Esophagus squamous epithelium (tissue), 4 donors: ENCODE results near the gene LHPP.

Experiments used
- POLR2A ChIP-seq, 4 donors: fragments of 450-650 bp; IDR thresholded peaks; one replicate each; pipeline ENCODE4 v1.6.1; 2017; ENCODE audit warnings: antibody characterized with exemption in 4 of 4, mild to moderate bottlenecking in 4 of 4, moderate library complexity in 3 of 4
- TF ChIP-seq, protein P1 (sequence below), 6 experiments: fragments of 450-650 bp in 4 of 6; fragments of 200-600 bp in 2 of 6; sonication (generic) in 2 of 6; IDR thresholded peaks; one replicate each; pipeline ENCODE4 v1.5.1; 2016 to 2019; ENCODE audit warnings: antibody characterized with exemption in 6 of 6, mild to moderate bottlenecking in 4 of 6, moderate library complexity in 4 of 6

GRCh38 chr10:124574456-124575070, 112.9 kb downstream of the LHPP start:
- TF ChIP-seq, protein P1, sequence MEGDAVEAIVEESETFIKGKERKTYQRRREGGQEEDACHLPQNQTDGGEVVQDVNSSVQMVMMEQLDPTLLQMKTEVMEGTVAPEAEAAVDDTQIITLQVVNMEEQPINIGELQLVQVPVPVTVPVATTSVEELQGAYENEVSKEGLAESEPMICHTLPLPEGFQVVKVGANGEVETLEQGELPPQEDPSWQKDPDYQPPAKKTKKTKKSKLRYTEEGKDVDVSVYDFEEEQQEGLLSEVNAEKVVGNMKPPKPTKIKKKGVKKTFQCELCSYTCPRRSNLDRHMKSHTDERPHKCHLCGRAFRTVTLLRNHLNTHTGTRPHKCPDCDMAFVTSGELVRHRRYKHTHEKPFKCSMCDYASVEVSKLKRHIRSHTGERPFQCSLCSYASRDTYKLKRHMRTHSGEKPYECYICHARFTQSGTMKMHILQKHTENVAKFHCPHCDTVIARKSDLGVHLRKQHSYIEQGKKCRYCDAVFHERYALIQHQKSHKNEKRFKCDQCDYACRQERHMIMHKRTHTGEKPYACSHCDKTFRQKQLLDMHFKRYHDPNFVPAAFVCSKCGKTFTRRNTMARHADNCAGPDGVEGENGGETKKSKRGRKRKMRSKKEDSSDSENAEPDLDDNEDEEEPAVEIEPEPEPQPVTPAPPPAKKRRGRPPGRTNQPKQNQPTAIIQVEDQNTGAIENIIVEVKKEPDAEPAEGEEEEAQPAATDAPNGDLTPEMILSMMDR (IDR thresholded peaks at IDR 0.05): no peak
- TF ChIP-seq POLR2A (IDR thresholded peaks at IDR 0.05): no peak
